A673 (cell line): ENCODE measurements around the gene MRPS23. TPM values are rescaled to one million over a fixed set of nuclear protein-coding genes. Genes with fewer than 3 reads are reported as not detected.

Source experiments
- BruUV-seq: library from RNA; stranded (reverse); fragments of 400-500 nt; replicated peaks from 2 replicates; lab custom pipeline; 2021; lab: Mats Ljungman, UMichigan
- CTCF ChIA-PET: fragments of 300-600 bp; sonication (Branson Sonifier 250); formaldehyde crosslinking; loops from one replicate; lab custom pipeline; 2022; ENCODE audit warnings: antibody characterized with exemption; lab: Charles Lee
- POLR2A ChIA-PET: fragments of 300-600 bp; sonication (Branson Sonifier 250); formaldehyde crosslinking; loops from one replicate; lab custom pipeline; 2022; ENCODE audit warnings: antibody characterized with exemption; ENCODE audit not compliant: low non-redundant PET; lab: Charles Lee
- DNase-seq: peaks from one replicate; pipeline ENCODE4 v3.0.0-alpha.2; 2015; ENCODE audit warnings: low spot score
- H3K27ac ChIP-seq: fragments of 200-600 bp; sonication (generic); 2 replicates; pipeline ENCODE4 v1.5.1; 2016; ENCODE audit warnings: mixed run types, low read depth, mild to moderate bottlenecking, mixed read lengths, antibody characterized with exemption, low read length; ENCODE audit not compliant: poor library complexity, severe bottlenecking
- H3K27me3 ChIP-seq: fragments of 200-600 bp; sonication (generic); replicated peaks from 2 replicates; pipeline ENCODE4 v1.6.1; 2017; ENCODE audit warnings: mixed run types, low read depth, mild to moderate bottlenecking, mixed read lengths, antibody characterized with exemption, low read length; ENCODE audit not compliant: insufficient read depth, poor library complexity
- H3K36me3 ChIP-seq: fragments of 200-600 bp; sonication (generic); 2 replicates; pipeline ENCODE4 v1.6.1; 2016; ENCODE audit warnings: mixed run types, mild to moderate bottlenecking, mixed read lengths, antibody characterized with exemption, low read length; ENCODE audit not compliant: insufficient read depth, poor library complexity, severe bottlenecking
- H3K4me1 ChIP-seq: fragments of 200-600 bp; sonication (generic); 2 replicates; pipeline ENCODE4 v1.6.1; 2017; ENCODE audit warnings: mixed run types, mild to moderate bottlenecking, mixed read lengths, antibody characterized with exemption, low read length; ENCODE audit not compliant: insufficient read depth, poor library complexity, severe bottlenecking
- H3K4me3 ChIP-seq: fragments of 200-600 bp; sonication (generic); 2 replicates; pipeline ENCODE4 v1.5.1; 2016; ENCODE audit warnings: low read depth, mixed run types, mild to moderate bottlenecking, mixed read lengths, low read length; ENCODE audit not compliant: poor library complexity, severe bottlenecking
- H3K9me3 ChIP-seq: fragments of 200-600 bp; sonication (generic); 2 replicates; pipeline ENCODE4 v1.6.1; 2016; ENCODE audit warnings: mixed run types, low read depth, mild to moderate bottlenecking, mixed read lengths, antibody characterized with exemption, low read length; ENCODE audit not compliant: poor library complexity, severe bottlenecking
- CTCF ChIP-seq: fragments of 300-800, 200-600 bp; sonication (generic); conservative IDR thresholded peaks from 2 replicates; pipeline ENCODE4 v1.5.1; 2017; ENCODE audit warnings: low read depth, mild to moderate bottlenecking, antibody characterized with exemption, low read length, moderate library complexity, mixed read lengths
- EZH2 ChIP-seq: fragments of 200-600 bp; sonication (generic); IDR thresholded peaks from 2 replicates; pipeline ENCODE4 v1.6.1; 2017; ENCODE audit warnings: borderline replicate concordance, low read depth, mild to moderate bottlenecking, mixed read lengths, antibody characterized with exemption, low read length; ENCODE audit not compliant: poor library complexity, severe bottlenecking
- intact Hi-C: fragments of 100-400 bp; cut with micrococcal nuclease; formaldehyde crosslinking; loops from one replicate; pipeline ENCODE4 v1.10.0; 2022; ENCODE audit not compliant: unreplicated experiment
- total RNA-seq: library from RNA; stranded (reverse); gene quantifications from 2 replicates; pipeline ENCODE4 v1.2.3, GENCODE V29; 2021

Gene MRPS23
- total RNA-seq, 1 experiment from 2014 or later: 94.2 TPM

- ChIA-PET CTCF (interaction anchor here (1.5 kb wide), 1 partner anchor 21 kb away, joined by 4 read pairs; no protein-coding TSS in a partner anchor), POLR2A (no interaction called here)
- Histone ChIP-seq H3K27ac (no peak overlapping the region), H3K9me3 (no peaks in the 10 kb centered on the region), H3K36me3 (no peaks in the 10 kb centered on the region), H3K4me1 (peaks cover 19% of the 10 kb centered on the region), H3K27me3 (no peaks in the 10 kb centered on the region), H3K4me3 (no peak overlapping the region)
- TF ChIP-seq CTCF (no peak), EZH2 (no peak)
- DNase-seq: no peak
- no TSS peak for BruUV-seq
- intact Hi-C loops: loop anchor here (10.0 kb wide), 1 partner anchor 231 kb away; the partner anchor contains the start of gene DYNLL2
Measured at GRCh38 chr17:57853695-57854094, 3.9 kb upstream of the MRPS23 start.

GRCh38 chr17:57852955-57853328 is 3.1 kb upstream of the MRPS23 start:
- BruUV-seq: no TSS peak
- POLR2A ChIA-PET: no interaction called here

GRCh38 chr17:57852092-57852954 is 2.5 kb upstream of the MRPS23 start:
- H3K36me3 ChIP-seq: peaks cover 7% of the 10 kb centered on the region
- no peak overlapping the region for H3K4me3 ChIP-seq
- ChIA-PET POLR2A (no interaction called here), CTCF (interaction anchor here (1.5 kb wide), 1 partner anchor 19 kb away, joined by 4 read pairs; no protein-coding TSS in a partner anchor)
- no peaks in the 10 kb centered on the region for H3K9me3 ChIP-seq
- BruUV-seq: no TSS peak
- DNase-seq: no peak
- no peak for TF ChIP-seq CTCF
- TF ChIP-seq EZH2: no peak
- H3K27me3 ChIP-seq: no peaks in the 10 kb centered on the region
- H3K4me1 ChIP-seq: peaks cover 17% of the 10 kb centered on the region
- H3K27ac ChIP-seq: peak overlapping the region; percentile 47
- intact Hi-C loops: loop anchor here (10.0 kb wide), 1 partner anchor 232 kb away; the partner anchor contains the start of gene DYNLL2

More at GRCh38 chr17:57852955-57853328, 3.1 kb upstream of the MRPS23 start:
- CTCF ChIA-PET: interaction anchor here (1.5 kb wide), 1 partner anchor 20 kb away, joined by 4 read pairs; no protein-coding TSS in a partner anchor
- TF ChIP-seq CTCF (no peak), EZH2 (no peak)
- intact Hi-C loops: loop anchor here (10.0 kb wide), 1 partner anchor 232 kb away; the partner anchor contains the start of gene DYNLL2
- Histone ChIP-seq H3K36me3 (peaks cover 2% of the 10 kb centered on the region), H3K27ac (no peak overlapping the region), H3K9me3 (no peaks in the 10 kb centered on the region), H3K4me1 (peaks cover 17% of the 10 kb centered on the region), H3K4me3 (no peak overlapping the region), H3K27me3 (no peaks in the 10 kb centered on the region)
- no peak for DNase-seq
